CD4-positive, alpha-beta T cell treated with Interleukin-1 beta for 1 hour (primary cell): ENCODE data around the gene LCN6.
A peak's percentile ranks its signal among the peaks of the same experiment; 100 is the strongest.
"Not testable (repeated sequence)": the region's sequence is repeated elsewhere in the genome, so short reads cannot be mapped to it uniquely, and the experiment has no call there.

ENCODE experiments used
- DNase-seq, 2 donors: peaks; one replicate each; pipeline ENCODE4 v3.0.0-alpha.2; 2020 to 2022

The LCN6 gene

GRCh38 chr9:136782452-136782851 lies 34.1 kb upstream of the LCN6 start:
- no peak for DNase-seq

- no peak for DNase-seq
Measured at GRCh38 chr9:136779808-136780207, 31.5 kb upstream of the LCN6 start.

- DNase-seq, result no peak
Measured at GRCh38 chr9:136777359-136777758, 29.0 kb upstream of the LCN6 start.

DNA sequence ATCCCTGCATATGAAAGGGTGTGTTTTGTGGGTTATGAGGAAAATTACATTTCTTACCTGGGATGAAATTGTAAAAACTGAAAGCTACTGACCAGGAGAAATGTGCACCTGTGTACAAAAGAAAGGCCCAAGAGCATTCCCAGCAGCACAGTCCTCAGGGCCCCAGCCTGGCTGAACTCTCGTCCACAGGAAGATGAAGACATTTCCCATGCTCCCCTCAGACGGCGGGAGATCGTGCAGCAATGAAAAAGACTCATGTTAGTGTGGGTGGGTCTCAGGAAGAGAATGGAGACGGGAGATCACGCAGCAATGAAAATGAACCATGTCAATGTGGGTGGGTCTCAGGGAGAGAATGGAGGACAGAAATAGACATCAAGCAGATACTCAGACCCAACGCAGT lies 28.6 kb upstream of the LCN6 start:
- DNase-seq, result no peak

GRCh38 chr9:136775191-136775590 lies 26.9 kb upstream of the LCN6 start:
- no peak for DNase-seq

GRCh38 chr9:136774416-136775045 lies 26.2 kb upstream of the LCN6 start:
- DNase-seq, result no peak

DNA sequence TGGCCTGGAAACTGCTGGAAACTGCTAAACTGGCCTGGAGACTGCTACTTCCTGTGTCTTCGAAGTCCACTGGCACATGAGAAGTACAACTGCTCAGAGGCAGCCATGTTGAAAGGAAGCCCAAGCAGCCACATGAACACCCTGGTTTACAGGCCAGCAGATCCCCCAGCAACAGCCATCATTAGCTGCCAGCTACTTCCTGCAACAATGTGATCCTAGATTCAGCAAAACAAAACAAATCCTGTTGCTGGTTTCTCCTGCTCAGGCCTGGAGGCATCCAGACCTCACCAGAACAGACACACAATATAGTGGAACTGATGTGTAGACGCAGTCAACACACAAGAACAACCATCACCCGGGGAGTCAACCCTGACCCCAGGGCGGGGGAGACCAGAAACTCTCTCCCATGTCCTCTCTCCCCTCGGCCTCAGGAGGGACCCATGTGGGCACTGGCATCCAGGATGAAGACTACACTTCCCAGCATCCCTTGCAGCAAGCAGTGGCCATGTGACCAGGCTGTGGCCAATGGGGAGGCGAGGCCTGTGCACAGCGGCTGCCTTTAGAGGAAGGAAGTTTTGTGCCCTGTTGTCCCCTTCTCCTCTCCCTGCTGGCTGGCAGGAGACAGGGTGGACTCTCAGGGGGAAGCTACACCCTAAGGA lies 25.2 kb upstream of the LCN6 start:
- DNase-seq, result peak in 1 of 2 donors; percentile 62

GRCh38 chr9:136771907-136772415 lies 23.6 kb upstream of the LCN6 start:
- no peak for DNase-seq

- peak; percentile 40 to 55 for DNase-seq
Measured at GRCh38 chr9:136769710-136770191, 21.4 kb upstream of the LCN6 start.

- DNase-seq, result peak; percentile 67 to 79
Measured at GRCh38 chr9:136766410-136767120, 18.2 kb upstream of the LCN6 start.

- DNase-seq, result not testable (repeated sequence)
Measured at GRCh38 chr9:136765745-136766409, 17.6 kb upstream of the LCN6 start.

GRCh38 chr9:136765041-136765440 lies 16.7 kb upstream of the LCN6 start:
- no peak for DNase-seq

DNA sequence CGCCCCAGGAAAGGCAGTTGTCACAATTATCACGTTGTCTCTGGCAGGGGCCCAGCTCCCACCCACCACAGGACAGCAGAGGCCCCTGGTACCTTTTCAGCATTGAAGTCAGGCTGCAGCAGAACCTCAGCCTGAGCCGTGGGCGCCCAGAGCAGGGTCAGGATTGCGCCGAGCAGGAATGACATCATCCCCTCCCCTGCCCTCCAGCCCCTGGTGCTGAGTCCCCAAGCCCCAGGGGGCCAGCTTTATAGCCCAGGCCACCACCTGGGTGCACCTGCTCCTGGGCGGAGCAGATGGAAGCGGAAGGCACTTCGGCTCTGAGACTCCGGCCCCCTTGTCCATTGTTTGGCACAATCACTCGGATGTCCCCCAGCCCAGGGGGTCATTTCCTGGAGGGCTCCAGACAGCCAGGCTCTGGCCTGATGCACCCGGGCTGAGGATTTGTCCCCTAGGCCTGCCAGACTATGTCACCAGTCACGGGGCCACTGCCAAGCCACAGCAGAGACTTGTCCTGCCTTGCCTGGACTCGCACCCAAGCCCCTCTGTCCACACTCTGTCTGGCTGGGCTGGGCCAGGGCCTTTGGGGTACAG lies 16.1 kb upstream of the LCN6 start, which contains the start of gene LCN15:
LCN15 (minus strand) TSS at position 218 of the 591 bp plus-strand sequence; CDS start at position 188, 30 bp downstream.
- no peak for DNase-seq

GRCh38 chr9:136763649-136764035 lies 15.3 kb upstream of the LCN6 start:
- no peak for DNase-seq

GRCh38 chr9:136762915-136763648 lies 14.8 kb upstream of the LCN6 start:
- DNase-seq, result peak; percentile 36 to 48

DNA sequence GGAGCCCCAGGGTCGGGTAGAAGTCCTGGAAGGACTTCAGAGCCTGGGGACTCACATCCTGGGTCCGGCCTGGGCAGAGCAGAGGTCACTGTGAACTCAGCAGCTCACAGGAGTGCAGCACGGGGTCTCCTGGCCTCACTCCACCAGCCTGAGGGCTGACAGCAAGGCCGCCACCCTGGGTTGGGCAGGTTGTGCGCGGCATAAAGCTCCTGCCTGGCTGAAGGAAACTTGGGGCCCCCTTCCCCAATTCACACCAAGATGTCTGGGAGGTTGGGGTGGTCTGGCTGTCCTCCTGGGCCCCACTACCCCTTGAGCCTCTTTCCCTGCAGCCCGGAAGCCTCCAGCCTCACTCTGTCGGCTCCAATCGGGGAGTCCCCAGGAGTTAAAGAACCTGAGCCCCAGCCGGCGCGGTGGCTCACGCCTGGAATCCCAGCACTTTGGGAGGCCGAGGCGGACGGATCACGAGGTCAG lies 13.9 kb upstream of the LCN6 start:
- no peak for DNase-seq

GRCh38 chr9:136761545-136761981 lies 13.2 kb upstream of the LCN6 start:
- DNase-seq, result no peak

GRCh38 chr9:136760834-136761544 lies 12.7 kb upstream of the LCN6 start:
- DNase-seq, result not testable (repeated sequence)

GRCh38 chr9:136760424-136760823 lies 12.1 kb upstream of the LCN6 start:
- DNase-seq, result no peak

GRCh38 chr9:136759436-136760325 lies 11.4 kb upstream of the LCN6 start:
- no peak for DNase-seq
